Activated T-helper 9 cell treated with anti-CD3 and anti-CD28 coated beads, Interleukin-2, amount 50 U/mL, for 16 hours (primary cell): Measurements from ENCODE around the gene LINC00305.

Experiments used
- DNase-seq: peaks from one replicate; pipeline ENCODE4 v3.0.0-alpha.2; 2020; ENCODE audit warnings: low read depth

The LINC00305 gene

DNA sequence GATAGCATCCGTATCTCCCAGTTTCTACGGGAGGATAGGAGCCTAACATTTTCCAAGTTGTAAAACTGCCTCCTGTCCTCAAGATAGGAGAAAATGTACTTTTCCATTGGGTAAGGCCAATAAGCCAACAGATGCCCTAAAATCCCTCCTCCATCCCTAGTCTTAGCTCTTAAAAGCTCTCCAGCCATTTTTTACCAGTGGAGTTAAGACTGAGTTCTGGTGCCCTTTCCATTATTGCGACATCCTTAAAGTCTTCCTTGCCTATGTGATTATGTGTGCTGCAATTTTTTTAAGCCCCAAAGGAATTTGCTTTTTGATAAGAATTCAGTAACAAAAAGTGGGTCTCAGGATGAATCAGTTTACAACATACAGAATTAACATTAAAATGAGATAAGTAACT, 33.0 kb downstream of the LINC00305 start:
- DNase-seq = no peak

DNA sequence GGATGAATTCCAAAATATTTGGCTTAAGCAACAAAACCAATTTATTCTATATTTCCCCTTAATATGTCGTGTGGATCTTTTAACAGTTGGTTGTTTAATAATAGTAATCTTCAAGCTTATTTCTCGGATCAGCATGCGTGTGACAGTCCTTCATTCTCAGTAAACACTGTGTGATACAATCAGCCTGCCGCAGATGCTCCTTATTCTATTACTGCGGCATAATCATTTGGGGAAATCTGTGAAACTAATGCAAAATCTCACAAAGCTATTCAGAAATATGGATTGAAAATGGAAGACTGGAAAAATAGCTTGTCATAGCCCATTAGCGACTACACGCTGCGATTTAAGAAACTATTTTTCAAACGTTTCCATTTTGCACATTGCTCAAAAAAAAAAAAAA, 36.9 kb downstream of the LINC00305 start:
- no peak for DNase-seq

DNA sequence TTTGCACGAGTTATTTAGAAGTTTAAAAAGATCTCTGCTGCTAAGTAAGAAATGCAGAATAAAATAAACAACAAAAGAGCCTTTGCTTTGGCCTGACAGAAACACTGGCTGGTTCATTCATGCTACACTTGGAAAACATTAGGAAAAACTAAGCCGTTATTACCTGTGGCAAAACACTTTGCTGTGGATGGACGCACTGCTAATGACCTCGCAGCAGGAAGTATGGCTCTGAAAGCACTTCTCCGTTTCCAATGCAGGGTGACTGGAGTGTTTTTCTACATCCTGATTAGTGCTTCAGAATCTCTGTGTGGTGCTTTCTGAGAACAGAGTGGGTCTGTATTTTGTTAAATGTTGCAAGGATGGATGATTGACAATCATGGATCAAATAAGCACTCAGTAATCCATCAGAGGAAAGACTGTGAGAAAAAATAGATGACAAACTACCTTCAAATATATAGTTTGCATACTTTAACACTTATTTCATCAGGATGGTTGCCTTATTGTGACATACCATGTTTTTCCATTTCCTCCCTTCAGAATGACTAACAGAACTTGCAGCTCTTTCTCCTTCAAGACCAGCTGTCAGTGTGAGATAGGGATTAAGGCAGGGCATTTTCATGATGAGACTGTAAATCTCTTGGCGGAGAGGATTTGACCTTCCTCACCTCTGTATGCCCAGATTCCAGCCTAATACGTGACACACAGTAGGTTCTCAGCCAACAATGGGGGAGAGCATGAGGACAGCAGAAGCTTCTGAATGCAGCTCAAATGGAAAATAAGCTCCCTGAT, 38.0 kb downstream of the LINC00305 start:
- DNase-seq = no peak

DNA sequence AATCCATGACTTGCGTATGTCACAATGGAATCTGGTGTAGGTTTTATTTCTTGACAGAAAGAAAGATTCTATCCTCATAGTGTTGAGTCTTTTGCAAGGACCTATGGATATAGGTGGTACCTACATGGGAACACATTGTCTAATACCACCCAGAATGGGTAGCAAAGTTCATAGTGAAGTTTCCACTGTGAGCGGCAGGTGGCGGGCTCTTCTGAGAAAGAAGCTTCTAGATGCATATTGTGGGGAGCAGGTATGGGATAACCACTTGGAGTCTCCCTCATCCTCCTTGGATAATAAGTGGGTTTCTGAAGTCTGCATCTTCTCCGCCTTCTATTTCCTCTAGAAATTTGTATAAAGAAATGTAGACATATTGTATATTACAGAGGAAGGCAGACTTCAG, 44.9 kb downstream of the LINC00305 start:
- no peak for DNase-seq

DNA sequence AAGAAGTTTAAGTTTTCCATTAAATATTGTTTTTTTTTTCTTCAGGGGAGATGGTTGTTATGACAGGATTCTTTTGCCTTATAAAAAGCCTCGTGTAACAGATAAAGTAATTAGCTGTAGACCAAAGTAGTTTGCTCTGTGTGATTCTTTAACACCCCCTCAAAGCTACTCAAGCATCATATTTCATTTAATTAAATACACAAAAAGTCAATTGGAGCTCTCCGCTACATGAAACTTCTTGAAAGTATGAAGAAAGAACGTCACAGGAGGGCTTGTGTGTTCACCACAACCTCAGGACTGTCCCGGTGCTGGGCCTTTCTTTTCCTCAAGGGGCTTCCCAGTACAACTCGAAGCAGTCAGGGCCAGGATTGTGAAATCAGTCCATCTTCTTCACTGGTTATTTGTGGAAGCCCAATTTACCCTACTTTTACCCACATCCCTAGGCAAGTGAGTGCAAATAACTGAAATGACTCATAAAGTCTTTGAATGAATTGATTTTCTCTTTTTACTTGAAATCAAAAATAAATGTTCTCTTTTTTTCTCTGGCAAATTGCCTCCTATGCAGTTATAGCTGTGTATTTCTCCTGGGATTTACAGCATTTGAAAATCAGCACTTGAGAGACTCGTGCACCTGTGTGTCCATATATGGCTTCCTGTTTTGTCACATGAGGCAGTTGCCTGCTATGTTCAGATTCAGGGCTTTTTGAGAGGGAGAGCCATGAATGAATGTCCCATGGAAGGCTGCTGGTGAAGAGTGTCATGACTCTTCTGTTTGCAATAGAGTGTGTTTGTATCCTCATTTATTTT, 48.6 kb downstream of the LINC00305 start:
- DNase-seq = no peak

DNA sequence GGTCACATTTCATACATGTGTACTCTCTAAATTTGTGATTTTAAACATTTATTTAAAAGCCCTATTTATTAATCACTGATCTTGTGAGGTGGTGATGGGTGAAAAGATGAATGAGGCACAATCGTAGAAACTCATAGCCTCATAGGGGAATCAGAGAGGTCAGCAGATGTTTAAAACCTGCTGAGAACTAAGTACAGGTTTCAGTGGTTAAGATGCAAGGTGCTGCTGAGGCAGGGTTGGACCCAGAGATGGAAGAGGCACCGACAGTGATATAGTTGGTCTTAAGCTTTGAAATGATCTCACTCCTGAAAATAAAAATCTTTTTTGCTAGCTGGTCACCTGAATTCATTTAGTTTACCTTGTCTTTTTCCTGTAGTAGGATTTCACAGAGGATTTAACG, 49.6 kb downstream of the LINC00305 start:
- DNase-seq = no peak

DNA sequence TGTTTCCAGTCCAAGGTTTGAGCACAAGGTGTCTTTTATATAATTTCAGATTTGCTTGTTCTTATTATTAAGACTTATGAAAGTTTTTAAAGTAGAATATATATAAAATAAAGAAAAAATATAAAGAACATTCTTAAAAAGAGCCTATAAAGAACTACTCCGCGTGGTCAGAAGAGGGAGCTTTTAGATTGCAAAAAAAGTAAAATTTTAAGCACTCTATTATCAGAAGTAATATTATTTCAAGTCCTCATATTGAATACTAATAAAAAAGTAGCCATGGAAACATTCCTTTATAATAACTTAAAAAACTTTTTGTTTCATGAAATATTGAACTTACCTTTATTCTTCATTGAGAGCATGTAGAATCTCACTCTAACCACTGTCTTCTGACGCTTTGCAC, 51.4 kb downstream of the LINC00305 start:
- DNase-seq = no peak

DNA sequence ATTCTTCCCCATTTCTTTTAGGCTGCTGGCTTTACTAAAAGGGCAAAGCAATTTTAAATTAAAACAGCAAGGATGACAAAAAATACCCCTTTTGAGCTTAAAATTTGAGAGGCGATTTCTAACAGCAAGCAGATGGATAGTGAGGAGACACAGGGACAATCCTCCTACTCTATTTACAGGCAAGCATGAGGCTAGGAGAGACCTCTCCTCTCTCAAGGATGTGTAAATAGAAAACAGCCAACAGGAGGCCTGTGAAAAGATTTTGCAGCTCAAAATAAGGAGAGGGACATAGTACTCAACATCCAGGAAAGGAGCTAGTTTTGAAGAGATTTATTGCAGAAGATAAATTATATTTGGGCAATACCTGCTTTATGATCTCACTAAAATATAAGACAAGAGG, 53.8 kb downstream of the LINC00305 start:
- no peak for DNase-seq

DNA sequence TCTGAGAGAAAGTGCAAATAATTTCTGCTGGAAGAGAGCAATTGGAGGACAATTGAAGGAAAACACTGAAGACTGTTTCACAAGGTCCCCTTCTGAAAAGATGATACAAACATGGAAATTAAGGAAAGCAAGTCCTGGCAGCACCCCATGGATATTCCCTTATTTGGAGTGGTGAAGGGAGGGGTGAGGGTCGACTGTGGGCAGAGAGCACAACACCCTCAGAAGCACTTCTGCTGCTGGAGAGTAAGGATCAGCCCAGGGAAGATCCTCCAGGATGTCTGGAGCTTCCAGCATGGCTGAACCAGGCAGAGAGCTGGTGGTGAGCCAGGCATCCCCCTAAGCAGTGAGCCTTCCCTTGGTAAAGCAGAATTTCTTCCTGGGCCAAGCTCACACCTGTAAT, 54.7 kb downstream of the LINC00305 start:
- no peak for DNase-seq

DNA sequence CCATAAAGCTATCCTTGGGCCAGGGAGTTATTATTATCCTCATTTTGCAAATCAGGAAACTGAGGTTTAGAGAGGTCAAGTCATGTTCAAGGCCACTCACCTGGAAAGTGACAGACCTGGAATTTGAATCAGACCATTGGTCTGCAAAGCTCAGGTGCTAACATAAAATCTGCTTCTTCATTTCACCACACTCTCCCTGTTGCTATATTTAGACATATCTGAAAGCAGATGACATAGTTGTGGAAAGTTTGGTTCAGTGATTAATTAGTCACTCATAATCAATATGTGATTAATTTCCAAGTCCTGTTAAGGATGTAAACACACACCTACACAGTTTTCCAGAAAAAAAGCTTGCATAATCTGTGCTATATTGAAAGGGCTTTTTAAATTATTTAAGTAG, 57.4 kb downstream of the LINC00305 start:
- DNase-seq = no peak

DNA sequence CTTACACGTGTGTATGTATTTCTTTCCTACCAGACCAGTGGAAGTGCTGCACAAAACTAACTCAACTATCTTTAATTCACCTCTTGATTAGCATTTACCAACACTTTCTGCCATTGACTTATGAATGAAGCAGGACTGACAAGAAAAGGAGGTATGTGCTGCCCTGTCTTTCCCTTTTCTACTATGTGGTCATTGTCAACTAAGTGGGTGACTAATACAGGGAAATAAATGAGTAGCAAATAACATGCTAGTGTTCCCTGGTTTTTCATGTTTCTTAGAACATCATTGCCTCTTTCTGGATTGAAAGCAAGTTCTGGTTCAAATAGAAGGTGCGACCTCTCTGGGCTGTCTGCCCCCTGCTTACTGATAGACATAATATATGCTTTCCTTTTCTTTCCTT, 58.0 kb downstream of the LINC00305 start:
- DNase-seq = no peak

DNA sequence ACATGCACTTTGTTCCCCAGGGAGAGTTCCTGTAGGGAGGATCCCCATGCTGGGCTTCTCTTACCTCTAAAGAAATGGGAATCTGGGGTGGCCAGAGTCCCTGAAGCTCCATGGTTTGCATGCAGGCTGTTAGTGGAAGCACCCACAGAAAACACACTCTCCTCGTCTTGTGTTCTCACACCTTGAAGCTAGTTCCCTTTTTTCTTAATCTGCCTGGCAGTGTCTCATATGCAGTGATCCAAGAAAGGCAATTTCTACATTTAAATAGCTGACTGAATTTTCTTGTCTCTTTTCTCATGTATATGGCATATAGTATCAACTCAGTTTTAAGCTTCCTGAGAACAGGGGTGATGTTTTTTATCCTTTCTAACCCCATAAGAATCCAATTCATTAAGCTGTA, 65.0 kb downstream of the LINC00305 start:
- no peak for DNase-seq

DNA sequence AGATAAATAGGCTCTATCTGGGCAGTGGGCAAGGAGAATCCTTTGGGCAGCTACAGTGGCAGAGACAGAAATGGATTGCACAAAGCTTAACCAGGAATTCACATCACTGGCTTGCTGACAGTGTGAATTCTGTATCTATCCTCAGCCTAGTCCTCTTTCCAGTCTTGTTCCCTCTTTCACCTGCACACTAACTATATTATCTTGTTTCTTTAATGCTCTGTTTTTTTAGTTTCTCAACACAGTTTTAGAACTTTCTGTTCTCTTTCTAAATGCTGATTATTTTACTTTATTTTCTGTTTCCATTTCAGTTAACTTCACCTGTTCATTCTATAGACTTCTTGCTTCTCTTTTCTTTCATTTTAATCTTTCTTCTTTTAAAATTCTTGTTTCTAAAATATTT, 66.4 kb downstream of the LINC00305 start:
- DNase-seq = no peak

DNA sequence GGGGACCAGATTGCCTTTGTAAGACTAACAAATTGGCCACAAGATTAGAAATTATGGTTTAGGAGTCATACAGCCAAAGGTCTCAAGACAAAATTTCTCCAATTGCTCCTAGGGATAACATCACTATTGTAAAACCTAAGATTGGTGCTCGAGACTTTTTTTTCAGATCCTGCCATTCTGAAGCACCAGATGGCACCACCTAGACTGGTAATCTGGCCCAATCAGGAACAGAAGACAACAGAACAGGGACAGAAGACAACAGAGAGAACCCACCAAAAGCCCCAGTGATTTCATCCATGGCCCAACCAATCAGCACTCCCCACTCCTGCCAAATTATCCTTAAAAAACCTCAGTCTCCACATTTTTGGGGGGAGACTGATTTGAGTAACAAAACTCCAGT, 66.8 kb downstream of the LINC00305 start:
- no peak for DNase-seq

DNA sequence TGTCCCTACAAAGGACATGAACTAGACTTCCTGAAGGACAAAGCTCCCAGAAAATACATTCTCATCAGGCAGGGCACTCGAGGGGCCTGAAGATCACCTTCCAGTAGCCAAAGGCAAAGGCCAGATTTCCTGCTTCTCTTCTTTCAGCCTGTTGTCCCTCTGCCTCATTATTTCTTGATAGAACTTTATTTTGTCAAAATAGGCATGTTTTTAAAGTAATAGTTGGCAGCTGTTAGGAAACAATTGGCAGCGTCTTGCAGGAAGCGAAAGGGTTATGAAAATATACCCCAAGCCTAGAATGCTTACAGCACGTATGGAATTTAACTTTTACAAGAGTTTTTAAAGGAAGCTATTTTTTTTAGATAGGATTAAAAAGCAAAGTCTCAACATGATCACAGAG, 74.9 kb downstream of the LINC00305 start:
- no peak for DNase-seq

DNA sequence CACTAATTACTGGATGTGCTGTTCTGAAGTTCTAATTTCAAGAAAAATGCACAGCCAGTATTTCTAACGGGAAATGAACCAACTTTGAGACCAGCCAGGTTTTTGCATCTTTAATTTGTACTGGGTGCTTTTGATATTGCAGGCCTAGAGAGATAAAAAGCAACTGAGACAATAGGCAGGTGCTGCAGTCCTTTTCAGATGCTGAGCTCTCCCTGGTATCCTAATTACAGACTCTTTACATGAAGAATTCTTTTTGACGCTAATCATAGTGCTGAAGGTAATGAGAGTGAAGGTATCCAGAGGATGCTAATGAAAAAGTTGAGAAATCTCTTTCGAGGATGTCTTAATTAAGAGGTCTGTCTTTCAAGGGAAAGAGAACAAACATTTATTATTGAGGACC, 93.9 kb downstream of the LINC00305 start:
- DNase-seq = no peak

DNA sequence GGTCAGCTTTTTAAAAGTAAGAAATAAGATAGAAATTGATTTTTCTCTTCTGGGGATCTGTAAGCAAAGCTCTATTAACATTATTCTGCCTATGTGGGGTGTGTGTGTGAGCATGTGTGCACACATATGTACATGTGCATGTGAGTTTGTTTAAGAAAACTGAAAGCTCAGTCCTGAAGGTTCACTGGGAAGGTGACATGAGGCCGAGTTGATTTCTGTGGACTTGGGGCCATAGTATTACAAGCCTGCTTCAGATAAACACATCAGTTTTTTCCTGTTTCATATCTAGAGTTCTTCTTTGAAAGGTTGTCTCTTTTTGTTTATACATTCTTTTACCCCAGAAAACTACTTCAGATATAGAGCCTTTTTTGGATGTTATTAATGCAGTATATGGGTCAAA, 95.6 kb downstream of the LINC00305 start:
- no peak for DNase-seq

DNA sequence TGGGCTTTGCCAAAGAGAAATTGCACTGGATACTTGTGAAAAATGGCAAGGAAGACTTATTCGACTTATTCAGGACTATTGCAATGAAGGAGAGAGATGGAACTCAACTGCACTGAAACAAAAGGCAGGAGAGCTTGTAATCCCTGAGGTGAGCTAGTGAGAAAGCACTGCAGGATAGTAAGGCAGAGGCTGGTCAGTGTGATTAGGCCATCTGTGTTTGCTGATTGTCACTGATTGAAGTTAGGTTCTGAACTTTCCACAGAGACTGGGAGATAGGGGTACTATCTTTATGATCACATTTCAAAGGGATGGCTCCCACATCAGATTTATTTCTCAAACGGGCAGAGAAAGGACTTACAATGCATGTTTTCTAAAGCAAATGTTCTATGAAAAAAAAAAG, 96.1 kb downstream of the LINC00305 start:
- DNase-seq = no peak

DNA sequence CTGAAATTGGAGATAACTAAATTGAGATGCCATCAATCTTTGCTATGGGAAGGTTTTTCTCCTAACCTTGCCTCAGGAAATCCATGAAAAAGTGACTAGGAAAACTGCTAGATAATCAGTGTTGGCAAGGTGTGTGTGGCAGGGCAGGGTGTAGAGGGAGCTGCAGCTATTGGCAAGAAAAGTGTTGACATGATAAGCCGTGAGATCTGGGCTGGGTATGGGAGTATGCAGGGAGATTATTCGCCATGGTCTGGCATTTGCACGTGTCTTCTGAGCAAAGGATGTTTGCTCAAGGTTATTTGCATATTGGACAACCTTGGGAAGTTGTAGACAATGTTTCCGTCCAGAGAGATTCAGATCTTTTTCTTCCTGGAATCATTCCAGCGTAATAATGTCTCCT, 104.3 kb downstream of the LINC00305 start:
- no peak for DNase-seq

DNA sequence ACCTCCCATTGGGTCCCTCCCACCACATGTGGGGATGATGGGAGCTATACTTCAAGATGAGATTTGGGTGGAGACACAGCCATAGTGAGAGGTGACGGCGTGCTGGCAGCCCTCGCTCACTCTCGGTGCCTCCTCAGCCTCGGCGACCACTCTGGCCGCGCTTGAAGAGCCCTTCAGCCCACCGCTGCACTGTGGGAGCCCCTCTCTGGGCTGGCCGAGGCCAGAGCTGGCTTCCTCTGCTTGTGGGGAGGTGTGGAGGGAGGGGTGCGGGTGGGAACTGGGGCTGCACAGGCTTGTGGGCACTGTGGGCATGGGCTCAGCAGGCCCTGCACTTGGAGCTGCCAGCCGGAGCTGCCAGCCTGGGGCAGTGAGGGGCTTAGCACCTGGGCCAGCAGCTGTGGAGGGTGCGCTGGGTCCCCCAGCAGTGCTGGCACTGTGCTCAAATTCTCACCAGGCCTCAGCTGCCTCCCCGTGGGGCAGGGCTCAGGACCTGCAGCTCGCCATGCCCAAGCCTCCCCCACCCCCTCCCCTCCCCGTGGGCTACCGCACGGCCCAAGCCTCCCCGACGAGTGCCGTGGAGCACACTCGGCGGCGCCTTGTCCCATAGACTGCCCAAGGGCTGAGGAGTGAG, 106.0 kb downstream of the LINC00305 start:
- DNase-seq = no peak

DNA sequence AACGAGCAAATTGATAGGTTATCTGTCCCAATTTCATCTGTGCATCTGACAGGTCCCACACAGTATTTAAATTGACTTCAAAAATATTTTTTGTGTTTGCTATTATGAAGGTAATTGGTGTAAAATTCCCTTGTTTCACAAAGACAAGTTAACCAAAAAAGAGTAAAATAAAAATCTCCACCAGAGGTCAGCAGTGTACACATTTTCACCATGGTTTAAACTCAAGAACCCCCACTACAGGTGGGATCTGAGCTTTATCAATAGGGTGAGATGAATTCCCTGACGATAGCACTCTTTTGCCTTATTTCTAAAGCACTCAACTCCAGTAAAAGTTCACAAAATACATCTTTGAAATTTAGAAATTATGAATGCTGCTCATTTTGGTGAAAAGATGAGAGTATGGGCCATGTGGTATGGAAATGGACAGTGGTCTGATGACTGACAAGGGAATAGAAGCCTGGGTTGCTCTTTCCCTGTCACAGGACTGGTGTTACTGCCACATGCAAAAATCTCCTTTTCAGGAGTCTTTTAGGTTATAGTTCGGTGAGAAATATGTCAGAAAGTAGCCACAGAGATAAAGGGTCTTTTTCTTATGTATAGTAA, 111.0 kb downstream of the LINC00305 start:
- no peak for DNase-seq

DNA sequence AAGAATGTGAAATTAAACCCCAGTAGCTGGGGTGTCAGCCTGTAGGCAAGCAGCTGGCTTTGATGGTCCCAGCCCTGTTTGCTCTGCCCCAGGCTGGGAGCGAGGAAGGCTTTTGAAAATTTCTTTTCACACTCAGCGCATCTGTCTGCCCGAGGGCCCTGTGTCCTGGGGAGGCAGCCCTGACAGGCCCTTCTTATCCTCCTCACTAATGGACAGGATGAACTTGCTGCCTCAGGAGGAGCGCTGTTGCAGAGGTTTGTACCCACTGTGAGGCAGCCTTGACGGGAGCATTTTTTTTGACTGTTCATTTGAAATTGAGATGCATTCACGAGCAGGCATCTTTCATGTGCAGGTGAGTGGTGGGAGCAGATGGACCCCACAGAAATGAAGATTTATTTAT, 116.6 kb downstream of the LINC00305 start:
- no peak for DNase-seq

DNA sequence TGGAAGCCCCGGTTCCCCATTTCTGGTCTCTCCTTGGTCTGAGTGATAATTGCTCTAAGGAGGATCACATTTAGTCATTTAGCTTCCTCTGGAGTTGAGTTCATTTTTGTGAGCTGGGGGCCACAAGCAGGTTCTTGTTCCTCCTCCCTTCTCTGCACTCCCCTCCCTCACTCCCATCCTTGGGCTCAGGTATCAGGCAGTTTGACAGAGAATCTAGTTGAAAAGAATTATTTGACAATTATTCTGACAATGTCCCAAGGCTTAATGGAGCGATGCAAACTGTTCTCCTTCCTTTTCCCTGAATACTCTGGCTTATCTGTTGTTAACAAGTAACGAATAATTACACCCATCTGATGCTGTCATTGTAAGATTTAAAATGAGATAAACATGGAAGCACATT, 117.5 kb downstream of the LINC00305 start:
- no peak for DNase-seq
